GM23338 (cell line): Measurements from ENCODE around the gene KLHL8. TPM values are rescaled to one million over a fixed set of nuclear protein-coding genes. Genes with fewer than 3 reads are reported as not detected.
"Not testable (repeated sequence)": the region's sequence is repeated elsewhere in the genome, so short reads cannot be mapped to it uniquely, and the experiment has no call there.

Experiments used
- ATAC-seq: fragments of 200-7000 bp; cut with Tn5 transposase; 3 replicates; pipeline ENCODE4 v1.9.1; 2020
- DNase-seq: peaks from one replicate; pipeline ENCODE4 v3.0.0-alpha.2; 2015; ENCODE audit warnings: low spot score
- H2AFZ ChIP-seq: fragments of 200-600 bp; sonication (generic); 2 replicates; pipeline ENCODE4 v1.8.0; 2016; ENCODE audit warnings: antibody characterized with exemption, mild to moderate bottlenecking, moderate library complexity
- H3F3A ChIP-seq: fragments of 200-600 bp; sonication (generic); replicated peaks from 2 replicates; pipeline ENCODE4 v1.8.0; 2017; ENCODE audit warnings: antibody characterized with exemption, mixed run types, low read depth
- H3K27ac ChIP-seq: fragments of 200-600 bp; sonication (generic); 2 replicates; pipeline ENCODE4 v1.6.1; 2016; ENCODE audit warnings: low read depth
- H3K27me3 ChIP-seq: fragments of 200-600 bp; sonication (generic); 2 replicates; pipeline ENCODE4 v1.8.0; 2016; ENCODE audit warnings: mild to moderate bottlenecking, mixed run types, moderate library complexity; ENCODE audit not compliant: insufficient read depth
- H3K36me3 ChIP-seq: fragments of 200-600 bp; sonication (generic); 2 replicates; pipeline ENCODE4 v1.8.0; 2016; ENCODE audit warnings: mild to moderate bottlenecking; ENCODE audit not compliant: insufficient read depth
- H3K4me1 ChIP-seq: fragments of 200-600 bp; sonication (generic); 2 replicates; pipeline ENCODE4 v1.8.0; 2016; ENCODE audit warnings: mild to moderate bottlenecking, moderate library complexity; ENCODE audit not compliant: insufficient read depth
- H3K4me2 ChIP-seq: fragments of 200-600 bp; sonication (generic); 2 replicates; pipeline ENCODE4 v1.7.1; 2017; ENCODE audit warnings: mixed run types
- H3K4me3 ChIP-seq: fragments of 200-600 bp; sonication (generic); 2 replicates; pipeline ENCODE4 v1.6.1; 2016; ENCODE audit warnings: mixed run types
- H3K79me2 ChIP-seq: fragments of 200-600 bp; sonication (generic); replicated peaks from 2 replicates; pipeline ENCODE4 v1.8.0; 2017; ENCODE audit warnings: mild to moderate bottlenecking; ENCODE audit not compliant: insufficient read depth
- H3K9me2 ChIP-seq: fragments of 200-600 bp; sonication (generic); 2 replicates; pipeline ENCODE4 v1.8.0; 2017; ENCODE audit not compliant: insufficient read depth
- H4K20me1 ChIP-seq: fragments of 200-600 bp; sonication (generic); replicated peaks from 2 replicates; pipeline ENCODE4 v1.8.0; 2017; ENCODE audit warnings: mild to moderate bottlenecking; ENCODE audit not compliant: insufficient read depth
- H3K27ac Mint-ChIP-seq: 2 replicates; pipeline ENCODE4 v1.8.0; 2020; ENCODE audit warnings: inconsistent platforms, mild to moderate bottlenecking, moderate library complexity, mixed read lengths
- H3K27me3 Mint-ChIP-seq: 3 replicates; pipeline ENCODE4 v1.8.0; 2022; ENCODE audit warnings: low read depth, mild to moderate bottlenecking, moderate library complexity, mixed read lengths, inconsistent platforms; ENCODE audit not compliant: insufficient read depth, poor library complexity
- H3K36me3 Mint-ChIP-seq: 3 replicates; pipeline ENCODE4 v1.8.0; 2021; ENCODE audit warnings: low read depth, mild to moderate bottlenecking, inconsistent platforms, moderate library complexity, mixed read lengths
- H3K4me1 Mint-ChIP-seq: 3 replicates; pipeline ENCODE4 v1.8.0; 2020; ENCODE audit warnings: mild to moderate bottlenecking, inconsistent platforms, mixed read lengths
- H3K4me3 Mint-ChIP-seq: 3 replicates; pipeline ENCODE4 v1.8.0; 2021; ENCODE audit warnings: moderate library complexity, mild to moderate bottlenecking, inconsistent platforms, mixed read lengths
- H3K9me3 Mint-ChIP-seq: 3 replicates; pipeline ENCODE4 v1.8.0; 2020; ENCODE audit warnings: moderate library complexity, mild to moderate bottlenecking, inconsistent platforms, mixed read lengths
- CREB1 ChIP-seq: fragments of 250-450 bp; sonication (Bioruptor Pico); IDR thresholded peaks from 2 replicates; pipeline ENCODE4 v1.5.0; 2020; ENCODE audit warnings: low read depth, mild to moderate bottlenecking, moderate library complexity
- CTCF ChIP-seq, 2 experiments: fragments of 200-600 bp in 1 of 2; sonication (generic) in 1 of 2; conservative IDR thresholded peaks; 2 replicates each; pipeline versions ENCODE4 v1.5.1 to v1.6.1; 2016 to 2017; ENCODE audit warnings: antibody characterized with exemption in 2 of 2, low read depth in 2 of 2, mild to moderate bottlenecking in 2 of 2, moderate library complexity in 1 of 2
- ETS1 ChIP-seq: IDR thresholded peaks from 2 replicates; pipeline ENCODE4 v1.6.1; 2016; ENCODE audit warnings: antibody characterized with exemption
- POLR2AphosphoS5 ChIP-seq: IDR thresholded peaks from 2 replicates; pipeline ENCODE4 v1.6.1; 2016; ENCODE audit warnings: antibody characterized with exemption, low read depth
- polyA plus RNA-seq: library from polyadenylated mRNA; unstranded; fragments of >200 nt; fragmentation: Nextera tagmentation; extraction: Ambion mirVana; gene quantifications from 2 replicates; pipeline ENCODE4 v1.2.1, GENCODE V29; 2016
- total RNA-seq: library from RNA; depleted of rRNA; stranded (reverse); fragments of >200 nt; shearing (Covaris generic); gene quantifications from 2 replicates; pipeline ENCODE4 v1.2.3, GENCODE V29; 2014
- TF ChIP-seq, protein P1 (sequence below): fragments of 250-450 bp; sonication (Bioruptor Pico); IDR thresholded peaks from 2 replicates; pipeline ENCODE4 v1.5.0; 2020; ENCODE audit warnings: mild to moderate bottlenecking, moderate library complexity

Gene KLHL8
- total and polyA plus RNA-seq, 2 experiments from 2014 or later: 3.3 to 7.2 TPM

- Histone ChIP-seq H3K4me3 (peak overlapping the region; percentile 90), H3K36me3 (no peaks in the 10 kb centered on the region), H3K27ac (peak overlapping the region; percentile 90), H3K4me2 (peak overlapping the region; percentile 87), H3K79me2 (peaks cover 46% of the 10 kb centered on the region), H3F3A (no peaks in the 10 kb centered on the region), H4K20me1 (peaks cover 6% of the 10 kb centered on the region; the same call in 1 of the 2 replicates), H2AFZ (peak overlapping the region; percentile 93), H3K4me1 (0 out of 2 replicates have a peak, but pooled peaks cover 10% of the 10 kb centered on the region), H3K9me2 (no peaks in the 10 kb centered on the region), H3K27me3 (peaks cover 8% of the 10 kb centered on the region)
- DNase-seq (peak; percentile 60), ATAC-seq (peak; percentile 21)
- Mint-ChIP-seq H3K9me3 (no peaks in the 10 kb centered on the region), H3K27me3 (peaks cover 4% of the 10 kb centered on the region), H3K4me3 (peak overlapping the region; percentile 83), H3K27ac (0 out of 2 replicates have a peak overlapping the region, but pooled peaks have one; percentile 91), H3K4me1 (peaks cover 8% of the 10 kb centered on the region), H3K36me3 (no peaks in the 10 kb centered on the region; the same call in 2 of the 3 replicates)
- TF ChIP-seq ETS1 (no peak), POLR2AphosphoS5 (no peak), CTCF (conservative IDR thresholded peaks at IDR 0.05; ENCODE audit: low read depth in 2 of 2) (peak; percentile 29 to 37), CREB1 (CRISPR knock-in tag) (0 out of 2 replicates have a peak, but pooled peaks have one; percentile 2)
- TF ChIP-seq, protein P1, sequence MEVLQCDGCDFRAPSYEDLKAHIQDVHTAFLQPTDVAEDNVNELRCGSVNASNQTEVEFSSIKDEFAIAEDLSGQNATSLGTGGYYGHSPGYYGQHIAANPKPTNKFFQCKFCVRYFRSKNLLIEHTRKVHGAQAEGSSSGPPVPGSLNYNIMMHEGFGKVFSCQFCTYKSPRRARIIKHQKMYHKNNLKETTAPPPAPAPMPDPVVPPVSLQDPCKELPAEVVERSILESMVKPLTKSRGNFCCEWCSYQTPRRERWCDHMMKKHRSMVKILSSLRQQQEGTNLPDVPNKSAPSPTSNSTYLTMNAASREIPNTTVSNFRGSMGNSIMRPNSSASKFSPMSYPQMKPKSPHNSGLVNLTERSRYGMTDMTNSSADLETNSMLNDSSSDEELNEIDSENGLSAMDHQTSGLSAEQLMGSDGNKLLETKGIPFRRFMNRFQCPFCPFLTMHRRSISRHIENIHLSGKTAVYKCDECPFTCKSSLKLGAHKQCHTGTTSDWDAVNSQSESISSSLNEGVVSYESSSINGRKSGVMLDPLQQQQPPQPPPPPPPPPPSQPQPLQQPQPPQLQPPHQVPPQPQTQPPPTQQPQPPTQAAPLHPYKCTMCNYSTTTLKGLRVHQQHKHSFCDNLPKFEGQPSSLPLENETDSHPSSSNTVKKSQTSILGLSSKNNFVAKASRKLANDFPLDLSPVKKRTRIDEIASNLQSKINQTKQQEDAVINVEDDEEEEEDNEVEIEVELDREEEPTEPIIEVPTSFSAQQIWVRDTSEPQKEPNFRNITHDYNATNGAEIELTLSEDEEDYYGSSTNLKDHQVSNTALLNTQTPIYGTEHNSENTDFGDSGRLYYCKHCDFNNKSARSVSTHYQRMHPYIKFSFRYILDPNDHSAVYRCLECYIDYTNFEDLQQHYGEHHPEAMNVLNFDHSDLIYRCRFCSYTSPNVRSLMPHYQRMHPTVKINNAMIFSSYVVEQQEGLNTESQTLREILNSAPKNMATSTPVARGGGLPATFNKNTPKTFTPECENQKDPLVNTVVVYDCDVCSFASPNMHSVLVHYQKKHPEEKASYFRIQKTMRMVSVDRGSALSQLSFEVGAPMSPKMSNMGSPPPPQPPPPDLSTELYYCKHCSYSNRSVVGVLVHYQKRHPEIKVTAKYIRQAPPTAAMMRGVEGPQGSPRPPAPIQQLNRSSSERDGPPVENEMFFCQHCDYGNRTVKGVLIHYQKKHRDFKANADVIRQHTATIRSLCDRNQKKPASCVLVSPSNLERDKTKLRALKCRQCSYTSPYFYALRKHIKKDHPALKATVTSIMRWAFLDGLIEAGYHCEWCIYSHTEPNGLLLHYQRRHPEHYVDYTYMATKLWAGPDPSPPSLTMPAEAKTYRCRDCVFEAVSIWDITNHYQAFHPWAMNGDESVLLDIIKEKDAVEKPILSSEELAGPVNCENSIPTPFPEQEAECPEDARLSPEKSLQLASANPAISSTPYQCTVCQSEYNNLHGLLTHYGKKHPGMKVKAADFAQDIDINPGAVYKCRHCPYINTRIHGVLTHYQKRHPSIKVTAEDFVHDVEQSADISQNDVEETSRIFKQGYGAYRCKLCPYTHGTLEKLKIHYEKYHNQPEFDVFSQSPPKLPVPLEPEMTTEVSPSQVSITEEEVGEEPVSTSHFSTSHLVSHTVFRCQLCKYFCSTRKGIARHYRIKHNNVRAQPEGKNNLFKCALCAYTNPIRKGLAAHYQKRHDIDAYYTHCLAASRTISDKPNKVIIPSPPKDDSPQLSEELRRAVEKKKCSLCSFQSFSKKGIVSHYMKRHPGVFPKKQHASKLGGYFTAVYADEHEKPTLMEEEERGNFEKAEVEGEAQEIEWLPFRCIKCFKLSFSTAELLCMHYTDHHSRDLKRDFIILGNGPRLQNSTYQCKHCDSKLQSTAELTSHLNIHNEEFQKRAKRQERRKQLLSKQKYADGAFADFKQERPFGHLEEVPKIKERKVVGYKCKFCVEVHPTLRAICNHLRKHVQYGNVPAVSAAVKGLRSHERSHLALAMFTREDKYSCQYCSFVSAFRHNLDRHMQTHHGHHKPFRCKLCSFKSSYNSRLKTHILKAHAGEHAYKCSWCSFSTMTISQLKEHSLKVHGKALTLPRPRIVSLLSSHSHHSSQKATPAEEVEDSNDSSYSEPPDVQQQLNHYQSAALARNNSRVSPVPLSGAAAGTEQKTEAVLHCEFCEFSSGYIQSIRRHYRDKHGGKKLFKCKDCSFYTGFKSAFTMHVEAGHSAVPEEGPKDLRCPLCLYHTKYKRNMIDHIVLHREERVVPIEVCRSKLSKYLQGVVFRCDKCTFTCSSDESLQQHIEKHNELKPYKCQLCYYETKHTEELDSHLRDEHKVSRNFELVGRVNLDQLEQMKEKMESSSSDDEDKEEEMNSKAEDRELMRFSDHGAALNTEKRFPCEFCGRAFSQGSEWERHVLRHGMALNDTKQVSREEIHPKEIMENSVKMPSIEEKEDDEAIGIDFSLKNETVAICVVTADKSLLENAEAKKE (CRISPR knock-in tag): no peak
These were observed 755 bp downstream of the KLHL8 start for GRCh38 chr4:87219632-87220093.

DNA sequence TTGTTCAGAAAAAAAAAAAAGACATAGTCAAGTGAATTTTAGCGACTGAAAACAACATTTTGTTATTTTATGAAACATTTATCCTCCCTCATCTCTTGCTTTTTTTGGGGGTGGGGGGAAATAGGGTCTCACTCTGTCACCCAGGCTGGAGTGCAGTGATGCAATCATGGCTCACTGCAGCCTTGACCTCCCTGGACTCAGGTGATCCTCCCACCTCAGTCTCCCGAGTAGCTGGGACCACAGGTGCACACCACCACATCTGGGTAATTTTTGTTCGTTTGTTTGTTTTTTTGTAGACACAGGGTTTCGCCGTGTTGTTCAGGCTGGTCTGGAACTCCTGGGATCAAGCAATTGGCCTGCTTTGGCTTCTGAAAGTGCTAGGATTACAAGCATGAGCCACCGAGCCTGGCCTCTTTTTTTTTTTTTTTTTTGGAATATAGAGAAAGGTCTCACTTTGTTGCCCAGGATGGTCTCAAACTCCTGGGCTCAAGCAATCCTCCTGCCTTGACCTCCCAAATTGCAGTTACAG lies 3.1 kb downstream of the KLHL8 start:
- H3K36me3 Mint-ChIP-seq, H3K27ac ChIP-seq, H3K9me2 ChIP-seq, ATAC-seq, H3K27ac Mint-ChIP-seq, H3K27me3 ChIP-seq, DNase-seq, H3F3A ChIP-seq, H3K4me3 ChIP-seq, H3K27me3 Mint-ChIP-seq, H4K20me1 ChIP-seq, H3K4me3 Mint-ChIP-seq, H3K4me2 ChIP-seq, H3K4me1 ChIP-seq, H2AFZ ChIP-seq, H3K36me3 ChIP-seq, H3K9me3 Mint-ChIP-seq: not testable (repeated sequence)
- peaks cover 10% of the 10 kb centered on the region for H3K4me1 Mint-ChIP-seq
- peaks cover 60% of the 10 kb centered on the region for H3K79me2 ChIP-seq
